ENCODE results near the gene PTGFRN. TPM values are rescaled to one million over a fixed set of nuclear protein-coding genes. Genes with fewer than 3 reads are reported as not detected.

The PTGFRN gene
- total RNA-seq, 1 experiment from 2014 or later: 60.6 TPM

- CTCF ChIA-PET: interaction anchor here (1.6 kb wide), 1 partner anchor 62 kb away, joined by 5 read pairs; no protein-coding TSS in a partner anchor
- Histone ChIP-seq H3K27ac (ENCODE audit: low read depth, low read length) (peak overlapping the region; percentile 55), H3K36me3 (ENCODE audit: control insufficient read depth in 1 of 2, insufficient read depth in 2 of 2, low read length in 2 of 2) (no peaks in the 10 kb centered on the region), H3K9me3 (ENCODE audit: control insufficient read depth in 1 of 2, insufficient read depth in 1 of 2, low read depth in 1 of 2, low read length in 2 of 2) (no peaks in the 10 kb centered on the region), H3K27me3 (ENCODE audit: insufficient read depth, low read length) (no peaks in the 10 kb centered on the region), H3K4me3 (replicated peaks in 1 of 2; ENCODE audit: low read depth in 1 of 2, low read length in 2 of 2) (peak overlapping the region in 1 of 2 experiments; percentile 40; a peak in 1 of 4 replicates), H3K4me1 (ENCODE audit: control insufficient read depth in 1 of 2, insufficient read depth in 2 of 2, low read length in 2 of 2) (peaks cover 19 to 23% of the 10 kb centered on the region in 2 experiments), H3K79me2 (ENCODE audit: insufficient read depth, low read length) (no peaks in the 10 kb centered on the region), H4K20me1 (ENCODE audit: insufficient read depth) (no peaks in the 10 kb centered on the region), H2AFZ (ENCODE audit: low read depth, low read length, poor library complexity, severe bottlenecking) (no peak overlapping the region), H3K9me2 (ENCODE audit: insufficient read depth) (no peaks in the 10 kb centered on the region), H3K9ac (ENCODE audit: low read length) (peak overlapping the region; percentile 5; the same call in 1 of the 2 replicates), H3K4me2 (ENCODE audit: low read length) (peak overlapping the region; percentile 68)
- TF ChIP-seq CEBPB (IDR thresholded peaks at IDR 0.05; ENCODE audit: low read depth) (no peak), SIN3A (IDR thresholded peaks at IDR 0.05; ENCODE audit: low read depth) (no peak), POLR2A (IDR thresholded peaks at IDR 0.05; ENCODE audit: borderline replicate concordance, extremely low read depth, insufficient read depth, insufficient read length) (no peak), MAX (IDR thresholded peaks at IDR 0.05) (no peak), ELF1 (IDR thresholded peaks at IDR 0.05; ENCODE audit: borderline replicate concordance, low read depth) (no peak), EGR1 (IDR thresholded peaks at IDR 0.05; ENCODE audit: low read depth) (no peak), REST (IDR thresholded peaks at IDR 0.05; ENCODE audit: low read depth) (no peak), POLR2AphosphoS5 (IDR thresholded peaks at IDR 0.05; ENCODE audit: low read depth, low read length) (no peak), CBX3 (IDR thresholded peaks at IDR 0.05; ENCODE audit: low read depth) (no peak), EZH2phosphoT487 (IDR thresholded peaks at IDR 0.05; ENCODE audit: borderline replicate concordance) (no peak), YY1 (IDR thresholded peaks at IDR 0.05; ENCODE audit: extremely low read depth, insufficient replicate concordance, low read depth, low read length) (no peak), ZFX (IDR thresholded peaks at IDR 0.05) (no peak), SRF (IDR thresholded peaks at IDR 0.05; ENCODE audit: low read depth) (no peak), CTCF (IDR thresholded peaks at IDR 0.05 in 2 of 3, conservative IDR thresholded peaks at IDR 0.05 in 1 of 3; ENCODE audit: borderline replicate concordance in 1 of 3, insufficient read depth in 1 of 3, low read depth in 2 of 3, low read length in 2 of 3) (no peak), EZH2 (IDR thresholded peaks at IDR 0.05) (no peak)
- TF ChIP-seq, protein P1, sequence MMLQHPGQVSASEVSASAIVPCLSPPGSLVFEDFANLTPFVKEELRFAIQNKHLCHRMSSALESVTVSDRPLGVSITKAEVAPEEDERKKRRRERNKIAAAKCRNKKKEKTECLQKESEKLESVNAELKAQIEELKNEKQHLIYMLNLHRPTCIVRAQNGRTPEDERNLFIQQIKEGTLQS (IDR thresholded peaks at IDR 0.05): no peak
- TF ChIP-seq, protein P2, sequence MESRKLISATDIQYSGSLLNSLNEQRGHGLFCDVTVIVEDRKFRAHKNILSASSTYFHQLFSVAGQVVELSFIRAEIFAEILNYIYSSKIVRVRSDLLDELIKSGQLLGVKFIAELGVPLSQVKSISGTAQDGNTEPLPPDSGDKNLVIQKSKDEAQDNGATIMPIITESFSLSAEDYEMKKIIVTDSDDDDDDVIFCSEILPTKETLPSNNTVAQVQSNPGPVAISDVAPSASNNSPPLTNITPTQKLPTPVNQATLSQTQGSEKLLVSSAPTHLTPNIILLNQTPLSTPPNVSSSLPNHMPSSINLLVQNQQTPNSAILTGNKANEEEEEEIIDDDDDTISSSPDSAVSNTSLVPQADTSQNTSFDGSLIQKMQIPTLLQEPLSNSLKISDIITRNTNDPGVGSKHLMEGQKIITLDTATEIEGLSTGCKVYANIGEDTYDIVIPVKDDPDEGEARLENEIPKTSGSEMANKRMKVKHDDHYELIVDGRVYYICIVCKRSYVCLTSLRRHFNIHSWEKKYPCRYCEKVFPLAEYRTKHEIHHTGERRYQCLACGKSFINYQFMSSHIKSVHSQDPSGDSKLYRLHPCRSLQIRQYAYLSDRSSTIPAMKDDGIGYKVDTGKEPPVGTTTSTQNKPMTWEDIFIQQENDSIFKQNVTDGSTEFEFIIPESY (IDR thresholded peaks at IDR 0.05; ENCODE audit: extremely low read depth, insufficient replicate concordance, low read length): no peak
- POLR2A ChIA-PET: no interaction called here
- no TSS peak for BruUV-seq (replicated peaks)
- DNase-seq (ENCODE audit: low read depth, low spot score): no peak
- intact Hi-C loops (cut with micrococcal nuclease): loop anchor here (5.0 kb wide), 1 partner anchor 142 kb away; no protein-coding TSS in a partner anchor
- peak; percentile 21 for ATAC-seq
- RAD21 ChIA-PET (ENCODE audit: low non-redundant PET in 1 of 2, low total read pairs in 2 of 2, uncharacterized antibody in 2 of 2, unreplicated experiment in 2 of 2): interaction anchor here (0.7 to 0.9 kb wide), 2 partner anchors 33 to 142 kb away, joined by 3 to 6 read pairs; no protein-coding TSS in a partner anchor
Observed at GRCh38 chr1:116879478-116880133, 30.1 kb upstream of the PTGFRN start.

Data from HCT116 (cell line).